CD4-positive, alpha-beta T cell (primary cell): ENCODE measurements around the gene ZNF480. TPM values are rescaled to one million over a fixed set of nuclear protein-coding genes. Genes with fewer than 3 reads are reported as not detected.
A peak's percentile ranks its signal among the peaks of the same experiment; 100 is the strongest.

Experiments
- ATAC-seq: fragments of 200-7000 bp; cut with Tn5 transposase; one replicate; pipeline ENCODE4 v1.10.0; 2022; ENCODE audit warnings: mild to moderate bottlenecking; ENCODE audit not compliant: poor library complexity
- CTCF ChIA-PET: fragments of 350-600 bp; sonication (Branson Sonifier 250); formaldehyde crosslinking; loops from one replicate; lab custom pipeline; 2021; ENCODE audit warnings: antibody characterized with exemption, inconsistent platforms; lab: Charles Lee
- POLR2A ChIA-PET: fragments of 350-600 bp; sonication (Branson Sonifier 250); formaldehyde crosslinking; loops from one replicate; lab custom pipeline; 2021; ENCODE audit warnings: antibody characterized with exemption, inconsistent platforms; lab: Charles Lee
- DNase-seq, 14 experiments: peaks; one replicate each; pipeline ENCODE4 v3.0.0-alpha.2; 2013 to 2020; ENCODE audit warnings: mixed read lengths in 2 of 14
- H3K27ac ChIP-seq, 2 donors: one replicate each; pipeline versions ENCODE4 v1.5.1 to v1.7.0; 2013; ENCODE audit warnings: low read length in 2 of 2, low read depth in 1 of 2, mild to moderate bottlenecking in 1 of 2
- H3K27me3 ChIP-seq, 2 experiments: 1 replicate in 1 of 2; 2 replicates in 1 of 2; pipeline versions ENCODE4 v1.6.1 to v1.7.0; 2013; ENCODE audit warnings: low read length in 2 of 2, control low read depth in 1 of 2, mild to moderate bottlenecking in 1 of 2, moderate library complexity in 1 of 2; ENCODE audit not compliant: insufficient read depth in 2 of 2, control insufficient read depth in 1 of 2
- H3K36me3 ChIP-seq: one replicate; pipeline ENCODE4 v1.6.1; 2013; ENCODE audit warnings: low read length, control low read depth; ENCODE audit not compliant: insufficient read depth
- H3K4me1 ChIP-seq: one replicate; pipeline ENCODE4 v1.6.1; 2013; ENCODE audit warnings: low read length, control low read depth; ENCODE audit not compliant: insufficient read depth
- H3K4me3 ChIP-seq: one replicate; pipeline ENCODE4 v1.5.1; 2013; ENCODE audit warnings: mild to moderate bottlenecking, low read length, moderate library complexity
- H3K9me3 ChIP-seq, 2 experiments: 1 replicate in 1 of 2; 2 replicates in 1 of 2; pipeline versions ENCODE4 v1.6.1 to v1.7.0; 2013; ENCODE audit warnings: low read length in 2 of 2, mild to moderate bottlenecking in 2 of 2, control low read depth in 1 of 2, moderate library complexity in 1 of 2; ENCODE audit not compliant: control insufficient read depth in 1 of 2, insufficient read depth in 1 of 2
- H3K27ac Mint-ChIP-seq: one replicate; pipeline ENCODE4 v1.8.0; 2020; ENCODE audit warnings: mixed read lengths
- H3K27me3 Mint-ChIP-seq: one replicate; pipeline ENCODE4 v1.8.0; 2021; ENCODE audit warnings: mixed read lengths
- H3K36me3 Mint-ChIP-seq: one replicate; pipeline ENCODE4 v1.8.0; 2021; ENCODE audit warnings: low read depth, mixed read lengths
- H3K4me1 Mint-ChIP-seq: one replicate; pipeline ENCODE4 v1.8.0; 2021; ENCODE audit warnings: low read depth, mixed read lengths
- H3K4me3 Mint-ChIP-seq: one replicate; pipeline ENCODE4 v1.8.0; 2020; ENCODE audit warnings: mild to moderate bottlenecking, mixed read lengths
- H3K9me3 Mint-ChIP-seq: one replicate; pipeline ENCODE4 v1.8.0; 2020; ENCODE audit warnings: mixed read lengths
- CTCF ChIP-seq: fragments of 200-600 bp; IDR thresholded peaks from one replicate; pipeline ENCODE4 v1.8.0; 2022; ENCODE audit warnings: antibody characterized with exemption, mild to moderate bottlenecking
- intact Hi-C, 2 experiments: fragments of 100-400 bp; cut with DNase I in 1 of 2; cut with micrococcal nuclease in 1 of 2; formaldehyde crosslinking; loops; one replicate each; pipeline versions ENCODE4 v1.15.1 to v1.9.0; 2023 to 2025; cut with DNase I, micrococcal nuclease
- microRNA-seq: library from miRNA; unstranded; fragments of <30 nt; microRNA quantifications from one replicate; pipeline ENCODE4 v1.2.0, GENCODE V29; 2021; ENCODE audit warnings: borderline microRNAs expressed, borderline replicate concordance
- total RNA-seq, 174 experiments: library from RNA in 2 of 174; stranded (reverse) in 2 of 174; gene quantifications; one replicate each; pipeline ENCODE4 v1.2.3 and lab custom pipeline; 2021 to 2026

The ZNF480 gene
- total RNA-seq, 2 experiments from 2014 or later, result 4.8 to 5.3 TPM

GRCh38 chr19:52369559-52370340 is 72.8 kb downstream of the ZNF480 start, which contains the start of gene ZNF880:
Gene ZNF880, plus strand, starts transcription at chr19:52369923. Its CDS starts 43 bp downstream, at chr19:52369966.
- ATAC-seq (peak; percentile 95), DNase-seq (peak; percentile 80 to 93 (median 88))
- H3K27me3 ChIP-seq, result no peaks in the 10 kb centered on the region
- Mint-ChIP-seq H3K4me3 (peak within 1 kb of the TSS; percentile 92), H3K9me3 (peaks cover 28% of the 10 kb centered on the region), H3K27me3 (no peaks in the 10 kb centered on the region), H3K36me3 (peaks cover 84% of the 10 kb centered on the region), H3K4me1 (peaks cover 21% of the 10 kb centered on the region), H3K27ac (peak within 1 kb of the TSS; percentile 97)
- H3K4me3 ChIP-seq, result peak within 1 kb of the TSS; percentile 84
- CTCF ChIA-PET, result no interaction called here
- peaks cover 20% of the 10 kb centered on the region for H3K36me3 ChIP-seq
- no peak for TF ChIP-seq CTCF
- intact Hi-C loops, result loop anchor here in 1 of 2 experiments (2.0 to 5.0 kb wide), 3 partner anchors 27 to 72 kb away; partner anchors contain the start of genes ZNF480, ZNF528 and ZNF610
- H3K27ac ChIP-seq, result peak within 1 kb of the TSS; percentile 97
- H3K4me1 ChIP-seq, result peaks cover 15% of the 10 kb centered on the region
- POLR2A ChIA-PET, result interaction anchor here (0.7 to 2.0 kb wide), 11 partner anchors 10 to 1151 kb away, joined by 3 to 18 read pairs (median 5); partner anchors contain the start of genes PPP2R1A, ZNF432, ZNF528 and ZNF610
- H3K9me3 ChIP-seq, result peaks cover 72 to 73% of the 10 kb centered on the region in 2 experiments

GRCh38 chr19:52370341-52370710 is 73.4 kb downstream of the ZNF480 start:
- Mint-ChIP-seq H3K4me1 (peaks cover 21% of the 10 kb centered on the region), H3K9me3 (peaks cover 28% of the 10 kb centered on the region), H3K27me3 (no peaks in the 10 kb centered on the region), H3K27ac (peak overlapping the region; percentile 97), H3K36me3 (peaks cover 84% of the 10 kb centered on the region), H3K4me3 (peak overlapping the region; percentile 92)
- ChIA-PET CTCF (no interaction called here), POLR2A (interaction anchor here (1.0 to 2.0 kb wide), 9 partner anchors 10 to 321 kb away, joined by 3 to 18 read pairs (median 6); partner anchors contain the start of genes PPP2R1A, ZNF432, ZNF528 and ZNF610)
- Histone ChIP-seq H3K4me1 (peaks cover 15% of the 10 kb centered on the region), H3K36me3 (peaks cover 25% of the 10 kb centered on the region), H3K27me3 (no peaks in the 10 kb centered on the region), H3K4me3 (peak overlapping the region; percentile 84), H3K27ac (peak overlapping the region; percentile 97), H3K9me3 (peaks cover 68 to 73% of the 10 kb centered on the region in 2 experiments)
- intact Hi-C loops, result loop anchor here in 1 of 2 experiments (2.0 to 5.0 kb wide), 3 partner anchors 26 to 73 kb away; partner anchors contain the start of genes ZNF480, ZNF528 and ZNF610
- no peak for TF ChIP-seq CTCF
- no peak for ATAC-seq
- no peak for DNase-seq

Small RNA genes within 50 kb of the gene (microRNA-seq; reads per million reads assigned to microRNA genes)
- gene MIR643, result 8.5 reads per million, percentile 36 among the genes with 10 or more reads in this experiment

Other genes with a start within 250 kb of the ZNF480 start
- gene ZNF432, start 248.3 kb upstream of the ZNF480 start, total RNA-seq, result 10 to 100 TPM; 16.3 to 19.2 TPM
- gene ZNF841, start 201.4 kb upstream of the ZNF480 start, total RNA-seq, result 10 to 100 TPM; 20.0 TPM
- gene ZNF616, start 157.2 kb upstream of the ZNF480 start, total RNA-seq, result 1 to 10 TPM in 1 of 2 experiments, under 1 TPM in 1; 0.99 to 1.5 TPM
- gene ZNF836, start 125.5 kb upstream of the ZNF480 start, total RNA-seq, result 10 to 100 TPM; 24.1 to 26.2 TPM
- 100 to 1,000 TPM; 151 to 157 TPM for gene PPP2R1A, start 107.1 kb upstream of the ZNF480 start, total RNA-seq
- gene ZNF766, start 27.6 kb upstream of the ZNF480 start, total RNA-seq, result 10 to 100 TPM; 39.3 to 43.2 TPM
- gene ZNF610, start 39.1 kb downstream of the ZNF480 start, total RNA-seq, result under 1 TPM; 0.52 to 0.53 TPM
- gene ZNF880, start 72.8 kb downstream of the ZNF480 start, total RNA-seq, result 10 to 100 TPM; 27.6 to 33.8 TPM
- 10 to 100 TPM; 16.3 to 16.9 TPM for gene ZNF528, start 100.7 kb downstream of the ZNF480 start, total RNA-seq
- gene ZNF534, start 132.0 kb downstream of the ZNF480 start, total RNA-seq, result not detected
- 1 to 10 TPM; 1.6 TPM for gene ZNF578, start 156.4 kb downstream of the ZNF480 start, total RNA-seq
- gene ZNF808, start 230.5 kb downstream of the ZNF480 start, total RNA-seq, result 10 to 100 TPM; 13.4 to 15.3 TPM